H9 (cell line): ENCODE measurements around the gene BCL2L14. TPM values are rescaled to one million over a fixed set of nuclear protein-coding genes. Genes with fewer than 3 reads are reported as not detected.

Experiments
- DNase-seq: peaks from one replicate; pipeline ENCODE4 v3.0.0-alpha.2; 2017
- H2AFZ ChIP-seq: one replicate; pipeline ENCODE4 v1.6.1; 2013; ENCODE audit warnings: mild to moderate bottlenecking, low read length, control low read depth, moderate library complexity
- H2AK5ac ChIP-seq: 2 replicates; pipeline ENCODE4 v1.6.1; 2013; ENCODE audit warnings: low read length, control low read depth, mixed read lengths; ENCODE audit not compliant: insufficient read length
- H2BK120ac ChIP-seq: one replicate; pipeline ENCODE4 v1.6.1; 2013; ENCODE audit warnings: low read depth, mild to moderate bottlenecking, low read length, control low read depth, inconsistent platforms; ENCODE audit not compliant: poor library complexity, severe bottlenecking
- H2BK12ac ChIP-seq: 2 replicates; pipeline ENCODE4 v1.6.1; 2013; ENCODE audit warnings: low read length, control low read depth, mixed read lengths, low read depth; ENCODE audit not compliant: insufficient read length
- H2BK15ac ChIP-seq: 2 replicates; pipeline ENCODE4 v1.6.1; 2013; ENCODE audit warnings: low read depth, low read length, control low read depth
- H2BK20ac ChIP-seq: one replicate; pipeline ENCODE4 v1.6.1; 2013; ENCODE audit warnings: low read depth, mild to moderate bottlenecking, low read length, control low read depth, inconsistent platforms; ENCODE audit not compliant: poor library complexity, severe bottlenecking
- H2BK5ac ChIP-seq: 2 replicates; pipeline ENCODE4 v1.6.1; 2013; ENCODE audit warnings: low read length, control low read depth, mixed read lengths; ENCODE audit not compliant: insufficient read length
- H3K14ac ChIP-seq: 2 replicates; pipeline ENCODE4 v1.6.1; 2013; ENCODE audit warnings: low read length, control low read depth; ENCODE audit not compliant: insufficient read depth
- H3K18ac ChIP-seq: 2 replicates; pipeline ENCODE4 v1.6.1; 2013; ENCODE audit warnings: low read depth, mild to moderate bottlenecking, mixed read lengths, low read length, control low read depth; ENCODE audit not compliant: insufficient read length
- H3K23ac ChIP-seq: 2 replicates; pipeline ENCODE4 v1.6.1; 2013; ENCODE audit warnings: low read length, control low read depth, mixed read lengths, low read depth; ENCODE audit not compliant: insufficient read length
- H3K23me2 ChIP-seq: 2 replicates; pipeline ENCODE4 v1.6.1; 2013; ENCODE audit warnings: low read depth, mild to moderate bottlenecking, mixed read lengths, low read length, control low read depth; ENCODE audit not compliant: insufficient read length, poor library complexity, severe bottlenecking
- H3K27ac ChIP-seq: 2 replicates; pipeline ENCODE4 v1.5.1; 2013; ENCODE audit warnings: low read length, control low read depth, mixed read lengths, low read depth; ENCODE audit not compliant: insufficient read length
- H3K27me3 ChIP-seq: 2 replicates; pipeline ENCODE4 v1.6.1; 2013; ENCODE audit warnings: low read length, control low read depth, inconsistent platforms; ENCODE audit not compliant: insufficient read depth
- H3K4ac ChIP-seq: 2 replicates; pipeline ENCODE4 v1.6.1; 2013; ENCODE audit warnings: low read depth, mild to moderate bottlenecking, control low read depth, inconsistent platforms, low read length, moderate library complexity
- H3K4me1 ChIP-seq: 2 replicates; pipeline ENCODE4 v1.6.1; 2013; ENCODE audit warnings: low read length, control low read depth, inconsistent platforms; ENCODE audit not compliant: insufficient read depth
- H3K4me2 ChIP-seq: 2 replicates; pipeline ENCODE4 v1.6.1; 2013; ENCODE audit warnings: low read length, control low read depth, mixed read lengths; ENCODE audit not compliant: insufficient read length, insufficient read depth
- H3K56ac ChIP-seq: 2 replicates; pipeline ENCODE4 v1.6.1; 2013; ENCODE audit warnings: low read depth, mild to moderate bottlenecking, mixed read lengths, low read length, control low read depth; ENCODE audit not compliant: insufficient read length
- H3K79me1 ChIP-seq: 2 replicates; pipeline ENCODE4 v1.6.1; 2013; ENCODE audit warnings: low read depth, mild to moderate bottlenecking, moderate library complexity, low read length, control low read depth, inconsistent platforms; ENCODE audit not compliant: insufficient read depth, poor library complexity, severe bottlenecking
- H3K79me2 ChIP-seq: 2 replicates; pipeline ENCODE4 v1.6.1; 2013; ENCODE audit warnings: low read length, control low read depth, inconsistent platforms; ENCODE audit not compliant: insufficient read depth
- H3K9ac ChIP-seq: 2 replicates; pipeline ENCODE4 v1.6.1; 2013; ENCODE audit warnings: low read length, control low read depth, mixed read lengths; ENCODE audit not compliant: insufficient read length; ENCODE audit errors: extremely low read depth
- H3K9me3 ChIP-seq: one replicate; pipeline ENCODE4 v1.6.1; 2013; ENCODE audit warnings: low read depth, low read length, inconsistent platforms; ENCODE audit not compliant: control insufficient read depth
- H3T11ph ChIP-seq: one replicate; pipeline ENCODE4 v1.6.1; 2013; ENCODE audit warnings: mild to moderate bottlenecking, low read length, control low read depth, inconsistent platforms
- H4K20me1 ChIP-seq: one replicate; pipeline ENCODE4 v1.6.1; 2013; ENCODE audit not compliant: control insufficient read depth, insufficient read length, insufficient read depth
- H4K5ac ChIP-seq: 2 replicates; pipeline ENCODE4 v1.6.1; 2013; ENCODE audit warnings: low read depth, mild to moderate bottlenecking, mixed read lengths, low read length, control low read depth; ENCODE audit not compliant: insufficient read length
- H4K8ac ChIP-seq: replicated peaks from 2 replicates; pipeline ENCODE4 v1.6.1; 2013; ENCODE audit warnings: low read length, control low read depth, mixed read lengths, low read depth; ENCODE audit not compliant: insufficient read length
- H4K91ac ChIP-seq: 2 replicates; pipeline ENCODE4 v1.6.1; 2013; ENCODE audit warnings: low read depth, mild to moderate bottlenecking, moderate library complexity, mixed read lengths, low read length, control low read depth; ENCODE audit not compliant: insufficient read length
- H3K27ac Mint-ChIP-seq, 3 experiments: 2 replicates in 2 of 3; 3 replicates in 1 of 3; pipeline ENCODE4 v1.8.0; 2020 to 2021; ENCODE audit warnings: mixed read lengths in 3 of 3, mild to moderate bottlenecking in 1 of 3, moderate library complexity in 1 of 3
- H3K27me3 Mint-ChIP-seq: 2 replicates; pipeline ENCODE4 v1.8.0; 2021; ENCODE audit warnings: low read depth, mild to moderate bottlenecking, moderate library complexity, mixed read lengths
- H3K36me3 Mint-ChIP-seq, 3 experiments: 2 replicates in 2 of 3; 3 replicates in 1 of 3; pipeline ENCODE4 v1.8.0; 2020 to 2021; ENCODE audit warnings: low read depth in 3 of 3, mixed read lengths in 3 of 3; ENCODE audit not compliant: insufficient read depth in 1 of 3
- H3K4me1 Mint-ChIP-seq, 2 experiments: 2 replicates each; pipeline ENCODE4 v1.8.0; 2020; ENCODE audit warnings: mixed read lengths in 2 of 2
- H3K4me3 Mint-ChIP-seq, 2 experiments: 2 replicates in 1 of 2; 3 replicates in 1 of 2; pipeline ENCODE4 v1.8.0; 2020 to 2021; ENCODE audit warnings: mild to moderate bottlenecking in 2 of 2, mixed read lengths in 2 of 2, moderate library complexity in 1 of 2
- H3K9me3 Mint-ChIP-seq, 2 experiments: 2 replicates in 1 of 2; 3 replicates in 1 of 2; pipeline ENCODE4 v1.8.0; 2020; ENCODE audit warnings: mild to moderate bottlenecking in 2 of 2, mixed read lengths in 2 of 2, moderate library complexity in 1 of 2
- CTCF ChIP-seq: fragments of 200-600 bp; sonication (generic); conservative IDR thresholded peaks from 3 replicates; pipeline ENCODE4 v1.8.0; 2021; ENCODE audit warnings: antibody characterized with exemption, mild to moderate bottlenecking
- WGBS: extraction: QIAGEN DNeasy Blood & Tissue Kit; methylation state at CpG from one replicate; pipeline ENCODE4 v1.1.7; 2013; ENCODE audit warnings: missing lambda C conversion rate, low lambda C conversion rate, mixed read lengths; ENCODE audit not compliant: insufficient read length; ENCODE audit errors: extremely low coverage; 5-methylcytosine and 5-hydroxymethylcytosine counted together
- total RNA-seq: library from RNA; stranded (reverse); gene quantifications from 2 replicates; pipeline ENCODE4 v1.2.1, GENCODE V29; 2021

The BCL2L14 gene
- total RNA-seq, 1 experiment from 2014 or later, result 0.28 TPM

GRCh38 chr12:12022306-12022936 lies 48.3 kb upstream of the BCL2L14 start:
- Histone ChIP-seq H3K14ac (no peak overlapping the region), H3K27me3 (no peaks in the 10 kb centered on the region), H3K79me1 (no peaks in the 10 kb centered on the region), H2BK20ac (no peak overlapping the region), H3K4me2 (no peak overlapping the region), H3K9ac (no peak overlapping the region), H4K91ac (no peak overlapping the region), H2BK12ac (no peak overlapping the region), H4K5ac (no peak overlapping the region), H3K4me1 (peaks cover 2% of the 10 kb centered on the region; the same call in 1 of the 2 replicates), H3K27ac (no peak overlapping the region), H3K9me3 (no peaks in the 10 kb centered on the region), H4K20me1 (no peaks in the 10 kb centered on the region), H2BK120ac (no peak overlapping the region), H2BK5ac (no peak overlapping the region), H4K8ac (no peak overlapping the region), H3K79me2 (no peaks in the 10 kb centered on the region), H3K18ac (no peak overlapping the region), H3K4ac (no peak overlapping the region), H2BK15ac (no peak overlapping the region), H3K23ac (no peak overlapping the region), H3K56ac (no peak overlapping the region), H3T11ph (no peak overlapping the region), H2AFZ (no peak overlapping the region), H2AK5ac (no peak overlapping the region), H3K23me2 (no peaks in the 10 kb centered on the region)
- no peak overlapping the region for H3K4me3 Mint-ChIP-seq
- peaks cover 8% of the 10 kb centered on the region in 2 experiments for H3K4me1 Mint-ChIP-seq
- no peak for TF ChIP-seq CTCF
- H3K27ac Mint-ChIP-seq, result peak overlapping the region in 1 of 3 experiments; percentile 52; a peak in 1 of 7 replicates
- WGBS, result no CpG with 5 or more reads among the region's 8 CpGs
- H3K27me3 Mint-ChIP-seq, result peaks cover 2% of the 10 kb centered on the region; the same call in 1 of the 2 replicates
- peaks cover 0 to 5% of the 10 kb centered on the region in 2 experiments; a peak in 4 of 5 replicates for H3K9me3 Mint-ChIP-seq
- DNase-seq, result no peak
- peaks cover 0 to 3% (median 0%) of the 10 kb centered on the region in 3 experiments; a peak in 2 of 7 replicates for H3K36me3 Mint-ChIP-seq
